IPS-18a (cell line): ENCODE data around the gene GOLGA6L25.
"Not testable (repeated sequence)": the region's sequence is repeated elsewhere in the genome, so short reads cannot be mapped to it uniquely, and the experiment has no call there.

ENCODE experiments used
- H3K27ac ChIP-seq: one replicate; pipeline ENCODE4 v1.5.1; 2013; ENCODE audit warnings: low read length
- H3K27me3 ChIP-seq: one replicate; pipeline ENCODE4 v1.6.1; 2013; ENCODE audit warnings: mild to moderate bottlenecking, low read length; ENCODE audit not compliant: control insufficient read depth, insufficient read depth
- H3K36me3 ChIP-seq: one replicate; pipeline ENCODE4 v1.6.1; 2013; ENCODE audit warnings: low read depth, low read length; ENCODE audit not compliant: control insufficient read depth
- H3K4me1 ChIP-seq: one replicate; pipeline ENCODE4 v1.6.1; 2013; ENCODE audit warnings: low read depth, low read length; ENCODE audit not compliant: control insufficient read depth
- H3K4me3 ChIP-seq: one replicate; pipeline ENCODE4 v1.5.1; 2013; ENCODE audit warnings: low read length
- H3K9ac ChIP-seq: one replicate; pipeline ENCODE4 v1.6.1; 2013; ENCODE audit warnings: mild to moderate bottlenecking, low read length, moderate library complexity
- H3K9me3 ChIP-seq: one replicate; pipeline ENCODE4 v1.6.1; 2013; ENCODE audit warnings: low read depth, low read length; ENCODE audit not compliant: control insufficient read depth

GOLGA6L25 gene

GRCh38 chr15:28602152-28602551 lies 48.8 kb downstream of the GOLGA6L25 start:
- not testable (repeated sequence) for H3K9me3 ChIP-seq, H3K4me3 ChIP-seq, H3K27ac ChIP-seq, H3K27me3 ChIP-seq, H3K4me1 ChIP-seq, H3K9ac ChIP-seq, H3K36me3 ChIP-seq
